Right atrium auricular region (tissue), 2 donors: Measurements from ENCODE around the gene NEAT1. TPM values are rescaled to one million over a fixed set of nuclear protein-coding genes. Genes with fewer than 3 reads are reported as not detected.
A peak's percentile ranks its signal among the peaks of the same experiment; 100 is the strongest.

Source experiments
- DNase-seq: peaks from one replicate; pipeline ENCODE4 v3.0.0-alpha.2; 2019; ENCODE audit warnings: low spot score
- H3K27ac ChIP-seq, 2 donors: fragments of 200-600 bp; sonication (generic); 1 replicate in 1 of 2; 2 replicates in 1 of 2; pipeline ENCODE4 v1.5.1; 2016 to 2019
- H3K27me3 ChIP-seq, 2 donors: fragments of 200-600 bp; sonication (generic); one replicate each; pipeline versions ENCODE4 v1.5.1 to v1.6.0; 2017 to 2019
- H3K36me3 ChIP-seq: fragments of 200-600 bp; sonication (generic); one replicate; pipeline ENCODE4 v1.5.1; 2016
- H3K4me1 ChIP-seq, 2 donors: fragments of 200-600 bp; sonication (generic); one replicate each; pipeline versions ENCODE4 v1.5.1 to v1.6.0; 2017 to 2019
- H3K4me3 ChIP-seq, 2 donors: fragments of 200-600 bp; sonication (generic); 1 replicate in 1 of 2; 2 replicates in 1 of 2; pipeline ENCODE4 v1.5.1; 2017 to 2019; ENCODE audit warnings: mild to moderate bottlenecking in 1 of 2, moderate library complexity in 1 of 2
- H3K9me3 ChIP-seq, 2 donors: fragments of 200-600 bp; sonication (generic); one replicate each; pipeline ENCODE4 v1.5.1; 2019
- CTCF ChIP-seq, 2 donors: fragments of 200-600 bp; sonication (generic); IDR thresholded peaks; one replicate each; pipeline ENCODE4 v1.5.1; 2019; ENCODE audit warnings: antibody characterized with exemption in 2 of 2
- microRNA counts, 2 donors: library from miRNA; unstranded; fragments of <30 nt; microRNA quantifications; one replicate each; lab custom pipeline; 2016 to 2017
- total RNA-seq, 2 donors: library from RNA; depleted of rRNA; stranded (reverse); fragments of >200 nt; gene quantifications; one replicate each; pipeline ENCODE4 v1.1.0, GENCODE V29; 2016

The NEAT1 gene
- total RNA-seq, 2 donors from 2014 or later = 43.7 to 52.5 TPM

- Histone ChIP-seq H3K9me3 (no peaks in the 10 kb centered on the region), H3K27ac (peak overlapping the region; percentile 95 to 100), H3K4me1 (peaks cover 0 to 86% of the 10 kb centered on the region in 2 donors), H3K36me3 (no peaks in the 10 kb centered on the region), H3K4me3 (peak overlapping the region in 1 of 2 donors; percentile 5), H3K27me3 (no peaks in the 10 kb centered on the region)
- TF ChIP-seq CTCF (IDR thresholded peaks at IDR 0.05) = no peak
- DNase-seq = peak; percentile 98
Measured at GRCh38 chr11:65493367-65494176, 71.0 kb downstream of the NEAT1 start.

MicroRNAs within 50 kb of the gene (microRNA counts, 767-probe panel; counts per million panel counts)
- 0 to 1,976 counts per million in 2 donors for microRNA hsa-miR-612 (lab: Ali Mortazavi, UCI)

Other genes starting within 250 kb of the NEAT1 start
- 10 to 100 TPM; 89.9 to 93.0 TPM for gene CAPN1, start 240.9 kb upstream of the NEAT1 start, total RNA-seq
- gene POLA2, start 160.8 kb upstream of the NEAT1 start, total RNA-seq = 10 to 100 TPM in 1 of 2 donors, 1 to 10 TPM in 1; 4.5 to 12.4 TPM
- gene CDC42EP2, start 107.9 kb upstream of the NEAT1 start, total RNA-seq = 10 to 100 TPM; 14.4 to 31.0 TPM
- gene DPF2, start 88.9 kb upstream of the NEAT1 start, total RNA-seq = 10 to 100 TPM; 46.3 TPM
- gene TIGD3, start 68.0 kb upstream of the NEAT1 start, total RNA-seq = under 1 TPM in 1 of 2 donors, not detected in 1; 0.22 TPM
- gene SLC25A45, start 40.2 kb upstream of the NEAT1 start, total RNA-seq = 1 to 10 TPM; 2.6 to 3.3 TPM
- 10 to 100 TPM; 10.2 to 23.8 TPM for gene FRMD8, start 36.2 kb upstream of the NEAT1 start, total RNA-seq
- gene MALAT1, start 76.2 kb downstream of the NEAT1 start, total RNA-seq = 1,000 to 10,000 TPM; 2,120 to 2,577 TPM
- 10 to 100 TPM; 71.8 to 89.7 TPM for gene SCYL1, start 102.3 kb downstream of the NEAT1 start, total RNA-seq
- gene LTBP3, start 135.6 kb downstream of the NEAT1 start, total RNA-seq = 100 to 1,000 TPM; 114 to 161 TPM
- gene ZNRD2, start 147.7 kb downstream of the NEAT1 start, total RNA-seq = 10 to 100 TPM; 36.1 to 50.6 TPM
- 10 to 100 TPM; 25.7 to 51.0 TPM for gene FAM89B, start 149.7 kb downstream of the NEAT1 start, total RNA-seq
- gene EHBP1L1, start 153.3 kb downstream of the NEAT1 start, total RNA-seq = 10 to 100 TPM; 20.5 to 85.3 TPM
- gene KCNK7, start 173.0 kb downstream of the NEAT1 start, total RNA-seq = under 1 TPM in 1 of 2 donors, not detected in 1; 0.39 TPM
- gene MAP3K11, start 191.4 kb downstream of the NEAT1 start, total RNA-seq = 10 to 100 TPM; 21.1 to 30.5 TPM
- gene PCNX3, start 193.0 kb downstream of the NEAT1 start, total RNA-seq = 10 to 100 TPM; 16.1 to 21.8 TPM
- gene SIPA1, start 215.3 kb downstream of the NEAT1 start, total RNA-seq = 10 to 100 TPM; 14.5 to 29.6 TPM
- gene RELA, start 240.1 kb downstream of the NEAT1 start, total RNA-seq = 10 to 100 TPM; 30.7 to 54.9 TPM